Natural killer cell (primary cell): Measurements from ENCODE around the gene ATXN1. TPM values are rescaled to one million over a fixed set of nuclear protein-coding genes. Genes with fewer than 3 reads are reported as not detected.

Experiments
- ATAC-seq, 3 donors: fragments of 150-1000 bp in 2 of 3; fragments of 200-7000 bp in 1 of 3; cut with Tn5 transposase; 1 replicate in 1 of 3; 2 replicates in 2 of 3; pipeline ENCODE4 v1.10.0; 2021; ENCODE audit warnings: mild to moderate bottlenecking in 2 of 3, moderate library complexity in 2 of 3
- DNase-seq, 2 donors: peaks; one replicate each; pipeline versions ENCODE4 v3.0.0 to v3.0.0-alpha.2; 2013 to 2021; ENCODE audit warnings: mixed read lengths in 1 of 2
- H3K27ac ChIP-seq: one replicate; pipeline ENCODE4 v1.5.1; 2013; ENCODE audit warnings: mild to moderate bottlenecking, low read length
- H3K27me3 ChIP-seq: one replicate; pipeline ENCODE4 v1.6.1; 2013; ENCODE audit warnings: low read length; ENCODE audit not compliant: control insufficient read depth, insufficient read depth
- H3K36me3 ChIP-seq: one replicate; pipeline ENCODE4 v1.6.1; 2013; ENCODE audit warnings: low read length; ENCODE audit not compliant: control insufficient read depth, insufficient read depth
- H3K4me1 ChIP-seq: one replicate; pipeline ENCODE4 v1.6.1; 2013; ENCODE audit warnings: low read length; ENCODE audit not compliant: control insufficient read depth, insufficient read depth
- H3K4me3 ChIP-seq: one replicate; pipeline ENCODE4 v1.5.1; 2013; ENCODE audit warnings: low read length
- H3K9me3 ChIP-seq: one replicate; pipeline ENCODE4 v1.6.1; 2013; ENCODE audit warnings: low read length; ENCODE audit not compliant: control insufficient read depth, insufficient read depth
- H3K27ac Mint-ChIP-seq, 2 donors: one replicate each; pipeline ENCODE4 v1.8.0; 2022; ENCODE audit warnings: mild to moderate bottlenecking in 2 of 2, mixed read lengths in 2 of 2, moderate library complexity in 1 of 2
- H3K27me3 Mint-ChIP-seq, 2 donors: one replicate each; pipeline ENCODE4 v1.8.0; 2022; ENCODE audit warnings: low read depth in 2 of 2, mixed read lengths in 2 of 2
- H3K36me3 Mint-ChIP-seq: one replicate; pipeline ENCODE4 v1.8.0; 2022; ENCODE audit warnings: mixed read lengths
- H3K4me1 Mint-ChIP-seq, 2 donors: one replicate each; pipeline ENCODE4 v1.8.0; 2022; ENCODE audit warnings: mixed read lengths in 2 of 2
- H3K4me3 Mint-ChIP-seq: one replicate; pipeline ENCODE4 v1.8.0; 2022; ENCODE audit warnings: mild to moderate bottlenecking, moderate library complexity, mixed read lengths
- H3K9me3 Mint-ChIP-seq, 2 donors: one replicate each; pipeline ENCODE4 v1.8.0; 2022; ENCODE audit warnings: mixed read lengths in 2 of 2
- WGBS: methylation state at CpG from one replicate; pipeline ENCODE4 v1.1.7; 2013; ENCODE audit warnings: missing lambda C conversion rate; ENCODE audit not compliant: insufficient coverage; 5-methylcytosine and 5-hydroxymethylcytosine counted together
- intact Hi-C: fragments of 100-400 bp; cut with micrococcal nuclease; formaldehyde crosslinking; loops from one replicate; pipeline ENCODE4 v1.14.2; 2022
- total RNA-seq, 4 donors: library from RNA; stranded (reverse); fragments of 120-200 nt in 1 of 4; gene quantifications; one replicate each; pipeline versions ENCODE4 v1.2.3 to v1.2.4, GENCODE V29; 2013 to 2022
- TF ChIP-seq, protein P1 (sequence below): fragments of 200-600 bp; IDR thresholded peaks from one replicate; pipeline ENCODE4 v1.8.0; 2022; ENCODE audit warnings: antibody characterized with exemption

The ATXN1 gene
- total RNA-seq, 3 donors from 2014 or later (not counting 1 experiment from before 2014, with no cell fraction given), result 90.4 to 120 (median 97.9) TPM

DNA sequence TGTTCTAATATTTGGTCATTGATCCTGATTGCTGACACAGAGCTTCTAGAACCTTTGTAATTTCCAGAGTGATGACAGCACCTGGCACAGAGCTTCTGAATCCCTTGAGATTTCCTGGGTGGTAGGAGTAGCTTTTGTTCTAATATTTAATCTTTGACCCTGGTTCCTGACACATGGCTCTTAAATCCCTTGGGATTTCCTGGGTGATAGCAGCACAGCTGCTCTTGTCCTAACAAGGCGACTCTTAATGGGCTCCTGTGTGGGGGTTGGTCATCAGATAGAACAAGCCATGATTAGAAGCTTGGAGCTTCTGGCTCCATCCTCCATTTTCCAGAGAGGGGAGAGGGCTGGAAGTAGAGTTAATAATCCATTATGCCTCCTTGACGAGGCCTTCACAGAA lies 504.5 kb downstream of the ATXN1 start:
- TF ChIP-seq, protein P1, sequence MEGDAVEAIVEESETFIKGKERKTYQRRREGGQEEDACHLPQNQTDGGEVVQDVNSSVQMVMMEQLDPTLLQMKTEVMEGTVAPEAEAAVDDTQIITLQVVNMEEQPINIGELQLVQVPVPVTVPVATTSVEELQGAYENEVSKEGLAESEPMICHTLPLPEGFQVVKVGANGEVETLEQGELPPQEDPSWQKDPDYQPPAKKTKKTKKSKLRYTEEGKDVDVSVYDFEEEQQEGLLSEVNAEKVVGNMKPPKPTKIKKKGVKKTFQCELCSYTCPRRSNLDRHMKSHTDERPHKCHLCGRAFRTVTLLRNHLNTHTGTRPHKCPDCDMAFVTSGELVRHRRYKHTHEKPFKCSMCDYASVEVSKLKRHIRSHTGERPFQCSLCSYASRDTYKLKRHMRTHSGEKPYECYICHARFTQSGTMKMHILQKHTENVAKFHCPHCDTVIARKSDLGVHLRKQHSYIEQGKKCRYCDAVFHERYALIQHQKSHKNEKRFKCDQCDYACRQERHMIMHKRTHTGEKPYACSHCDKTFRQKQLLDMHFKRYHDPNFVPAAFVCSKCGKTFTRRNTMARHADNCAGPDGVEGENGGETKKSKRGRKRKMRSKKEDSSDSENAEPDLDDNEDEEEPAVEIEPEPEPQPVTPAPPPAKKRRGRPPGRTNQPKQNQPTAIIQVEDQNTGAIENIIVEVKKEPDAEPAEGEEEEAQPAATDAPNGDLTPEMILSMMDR, result no peak
- Mint-ChIP-seq H3K36me3 (no peaks in the 10 kb centered on the region), H3K9me3 (no peaks in the 10 kb centered on the region), H3K4me3 (no peak overlapping the region), H3K27ac (no peak overlapping the region), H3K4me1 (peaks cover 16 to 20% of the 10 kb centered on the region in 2 donors), H3K27me3 (peaks cover 3 to 11% of the 10 kb centered on the region in 2 donors)
- no peaks in the 10 kb centered on the region for H3K9me3 ChIP-seq
- ATAC-seq (no peak), DNase-seq (no peak)
- H3K4me3 ChIP-seq, result no peak overlapping the region
- H3K4me1 ChIP-seq, result peaks cover 23% of the 10 kb centered on the region
- no peak overlapping the region for H3K27ac ChIP-seq
- H3K27me3 ChIP-seq, result no peaks in the 10 kb centered on the region
- 85% methylated on average over 2 of the region's 2 CpGs for whole genome bisulfite sequencing
- no peaks in the 10 kb centered on the region for H3K36me3 ChIP-seq
- intact Hi-C loops, result loop anchor here (10.0 kb wide), 1 partner anchor 508 kb away; the partner anchor contains the start of gene ATXN1

DNA sequence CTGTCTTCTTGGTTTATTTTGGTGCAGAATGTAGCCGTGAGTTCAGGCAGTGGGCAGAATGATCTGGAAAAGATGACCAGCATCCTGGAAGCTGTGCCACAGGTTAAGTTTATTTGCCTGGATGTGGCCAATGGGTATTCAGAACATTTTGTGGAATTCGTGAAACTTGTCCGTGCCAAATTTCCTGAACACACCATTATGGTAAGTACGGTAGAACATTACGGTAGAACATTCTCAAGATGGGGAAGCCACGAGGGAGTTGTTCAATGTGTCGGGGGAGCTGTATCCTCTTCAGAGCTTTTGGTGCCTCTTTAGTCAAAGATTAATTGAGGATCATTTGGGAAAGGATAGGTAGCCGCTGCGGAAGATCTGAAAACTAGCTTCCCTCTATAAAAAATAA lies 506.7 kb downstream of the ATXN1 start:
- 94% methylated on average over 7 of the region's 9 CpGs for WGBS
- H3K4me3 ChIP-seq, result no peak overlapping the region
- Mint-ChIP-seq H3K9me3 (no peaks in the 10 kb centered on the region), H3K27me3 (peaks cover 6 to 11% of the 10 kb centered on the region in 2 donors), H3K4me1 (peaks cover 16 to 23% of the 10 kb centered on the region in 2 donors), H3K36me3 (no peaks in the 10 kb centered on the region), H3K4me3 (no peak overlapping the region), H3K27ac (no peak overlapping the region)
- no peaks in the 10 kb centered on the region for H3K9me3 ChIP-seq
- intact Hi-C loops, result loop anchor here (10.0 kb wide), 1 partner anchor 510 kb away; the partner anchor contains the start of gene ATXN1
- no peaks in the 10 kb centered on the region for H3K36me3 ChIP-seq
- peaks cover 23% of the 10 kb centered on the region for H3K4me1 ChIP-seq
- ATAC-seq (no peak), DNase-seq (no peak)
- TF ChIP-seq, protein P1, result no peak
- H3K27me3 ChIP-seq, result peaks cover 2% of the 10 kb centered on the region
- no peak overlapping the region for H3K27ac ChIP-seq

DNA sequence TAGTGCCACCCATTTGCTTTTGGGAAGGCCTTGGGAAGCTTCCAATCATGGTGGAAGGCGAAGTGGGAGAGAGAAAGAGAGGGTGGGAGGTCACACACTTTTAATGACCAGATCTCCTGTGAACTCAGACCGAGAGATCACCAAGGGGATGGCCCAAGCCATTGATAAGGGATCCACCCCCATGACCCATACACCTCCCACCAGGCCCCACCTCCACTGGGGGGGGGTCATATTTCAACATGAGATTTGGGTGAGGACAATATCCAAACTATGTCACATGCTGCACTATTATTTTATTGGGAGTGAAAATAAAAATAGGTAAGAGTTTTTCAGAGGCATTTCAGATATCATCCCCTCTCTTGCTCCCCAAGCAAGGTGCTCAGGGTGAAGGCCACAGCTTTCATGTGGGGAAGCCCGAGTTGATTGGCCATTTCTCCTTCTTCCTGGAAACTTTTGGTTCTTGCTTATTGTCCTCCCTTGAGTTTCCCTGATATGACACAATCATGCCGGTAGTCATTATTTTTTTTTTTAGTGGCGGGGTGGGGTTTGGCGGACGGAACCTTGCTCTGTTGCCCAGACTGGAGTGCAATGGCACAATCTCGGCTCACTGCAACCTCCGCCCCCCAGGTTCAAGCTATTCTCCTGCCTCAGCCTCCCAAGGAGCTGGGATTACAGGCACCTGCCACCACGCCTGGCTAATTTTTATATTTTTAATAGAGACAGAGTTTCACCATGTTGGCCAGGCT lies 507.7 kb downstream of the ATXN1 start:
- Mint-ChIP-seq H3K9me3 (no peaks in the 10 kb centered on the region), H3K36me3 (no peaks in the 10 kb centered on the region), H3K4me1 (peaks cover 16 to 23% of the 10 kb centered on the region in 2 donors), H3K27me3 (peaks cover 8 to 11% of the 10 kb centered on the region in 2 donors), H3K27ac (peak overlapping the region in 1 of 2 donors; percentile 83), H3K4me3 (peak overlapping the region; percentile 52)
- 93% methylated on average over 9 of the region's 10 CpGs for WGBS
- H3K27me3 ChIP-seq, result peaks cover 2% of the 10 kb centered on the region
- no peak overlapping the region for H3K4me3 ChIP-seq
- DNase-seq, result no peak
- intact Hi-C loops, result loop anchor here (2.0 to 10.0 kb wide), 2 partner anchors 15 to 511 kb away; partner anchors contain the start of genes ATXN1 and GMPR
- no peaks in the 10 kb centered on the region for H3K9me3 ChIP-seq
- H3K36me3 ChIP-seq, result no peaks in the 10 kb centered on the region
- H3K4me1 ChIP-seq, result peaks cover 23% of the 10 kb centered on the region
- H3K27ac ChIP-seq, result no peak overlapping the region
- TF ChIP-seq, protein P1, result no peak
- ATAC-seq, result no peak
